MV-4-11 (cell line): ENCODE measurements around the gene ESAM.
A peak's percentile ranks its signal among the peaks of the same experiment; 100 is the strongest.

Experiments
- DNase-seq: peaks from one replicate; lab custom pipeline; 2025; lab: John Stamatoyannopoulos, UW

The ESAM gene

DNA sequence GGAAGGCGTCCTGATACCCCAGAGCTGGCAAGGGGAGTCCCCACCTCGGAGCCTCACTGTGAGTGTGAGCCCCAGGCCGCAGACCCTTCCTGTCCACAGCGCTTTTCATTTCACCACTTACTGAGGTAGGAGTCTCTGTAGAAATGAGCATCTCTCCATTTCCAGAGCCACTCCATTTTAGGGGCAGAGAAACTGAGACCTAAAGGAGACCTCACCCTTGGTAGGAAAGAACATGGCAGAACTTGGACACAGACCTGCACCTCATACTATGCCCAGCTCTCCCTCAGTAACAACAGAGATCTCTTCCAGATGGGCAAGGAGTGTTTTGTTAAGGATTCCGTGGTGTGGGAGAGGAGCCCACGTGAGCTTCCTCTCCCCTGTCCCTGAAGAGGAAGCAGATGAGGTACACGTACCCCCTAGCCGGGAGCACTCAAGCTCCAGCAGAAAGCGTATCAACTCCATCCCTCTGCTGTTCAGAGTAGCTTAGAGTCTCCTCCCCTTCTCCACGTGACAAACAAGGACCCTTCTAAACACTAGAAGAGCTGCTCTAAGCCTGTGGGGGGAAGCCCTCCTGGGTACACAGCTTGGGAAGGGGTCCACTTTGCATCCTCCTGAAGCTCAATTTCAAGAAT, 9.5 kb downstream of the ESAM start:
- DNase-seq = peak; percentile 7

DNA sequence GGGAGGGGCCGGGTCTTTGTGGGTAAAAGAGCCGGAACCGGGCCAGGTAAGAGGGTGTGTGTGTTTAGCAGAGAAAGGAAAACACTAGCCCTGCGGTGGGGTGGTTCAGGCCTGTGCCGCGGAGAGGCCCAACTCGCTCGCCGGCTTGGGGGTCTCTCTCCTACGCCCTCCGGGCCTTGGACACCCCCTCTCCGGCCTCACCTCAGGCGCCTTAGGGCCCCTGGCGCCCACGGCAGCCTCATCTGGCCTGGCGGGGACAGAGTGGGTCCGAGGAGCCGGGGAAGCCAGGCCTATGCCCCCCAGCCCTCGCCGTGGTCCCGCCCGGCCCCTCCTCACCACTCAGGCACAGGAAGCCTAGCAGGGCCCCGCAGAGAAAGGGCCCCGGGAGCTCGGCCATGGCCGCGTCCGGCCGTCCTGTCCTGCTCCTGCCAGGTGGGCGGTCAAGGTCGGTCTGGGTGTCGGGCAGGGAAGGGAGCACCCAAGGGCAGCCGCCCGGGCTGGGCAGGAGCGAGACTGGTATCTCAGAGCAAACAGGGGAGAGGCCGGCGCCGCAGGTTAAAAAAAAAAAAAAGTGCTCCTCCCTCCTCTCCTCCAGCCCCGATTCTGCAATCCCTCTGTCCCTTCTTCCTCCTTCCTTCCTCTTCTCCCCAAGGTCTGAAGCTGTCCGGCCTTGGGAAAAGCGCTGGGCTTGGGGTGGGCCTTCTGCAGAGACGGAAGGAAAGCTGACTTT, 10.2 kb downstream of the ESAM start, which contains the start of gene VSIG2:
Gene VSIG2, minus strand, starts transcription at position 515 of the 730 bp plus-strand sequence. Its CDS starts 118 bp downstream, at position 397.
- no peak for DNase-seq

DNA sequence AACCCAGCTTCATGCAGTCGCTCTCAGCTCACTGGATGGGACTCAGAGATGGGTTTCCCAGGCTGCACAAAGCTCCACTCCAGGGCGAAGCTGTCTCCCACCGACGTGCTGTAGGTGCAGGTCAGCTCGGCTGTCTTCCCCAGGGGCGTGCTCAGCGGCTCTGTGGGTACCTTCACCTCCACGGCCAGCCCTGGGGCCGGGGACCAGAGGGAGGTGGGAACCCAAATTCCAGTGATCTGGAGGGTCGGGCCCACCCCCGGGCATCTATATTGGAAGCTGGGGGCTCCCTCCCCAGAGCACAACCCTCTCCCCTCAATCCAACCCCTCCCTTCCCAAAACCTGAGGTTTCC, 10.7 kb downstream of the ESAM start:
- no peak for DNase-seq

DNA sequence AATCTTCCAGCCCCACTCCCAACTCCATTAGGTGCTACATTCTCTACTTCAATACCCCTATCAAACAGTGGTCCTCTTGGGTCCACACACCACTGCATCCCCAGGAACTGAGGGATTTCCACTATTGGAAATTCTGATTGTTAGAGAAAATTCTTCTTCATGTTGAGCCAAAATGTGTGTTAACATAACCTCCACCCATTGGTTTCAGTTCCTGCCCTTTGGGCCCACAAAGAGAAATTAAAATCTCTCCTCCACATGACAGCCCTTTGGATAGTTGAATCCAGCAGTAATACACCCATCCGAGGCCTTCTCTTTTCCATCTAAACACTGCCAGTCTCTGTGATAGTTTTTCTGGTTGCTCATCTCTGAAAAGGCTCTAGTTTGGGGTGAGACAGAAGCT, 12.2 kb downstream of the ESAM start:
- peak; percentile 54 for DNase-seq

DNA sequence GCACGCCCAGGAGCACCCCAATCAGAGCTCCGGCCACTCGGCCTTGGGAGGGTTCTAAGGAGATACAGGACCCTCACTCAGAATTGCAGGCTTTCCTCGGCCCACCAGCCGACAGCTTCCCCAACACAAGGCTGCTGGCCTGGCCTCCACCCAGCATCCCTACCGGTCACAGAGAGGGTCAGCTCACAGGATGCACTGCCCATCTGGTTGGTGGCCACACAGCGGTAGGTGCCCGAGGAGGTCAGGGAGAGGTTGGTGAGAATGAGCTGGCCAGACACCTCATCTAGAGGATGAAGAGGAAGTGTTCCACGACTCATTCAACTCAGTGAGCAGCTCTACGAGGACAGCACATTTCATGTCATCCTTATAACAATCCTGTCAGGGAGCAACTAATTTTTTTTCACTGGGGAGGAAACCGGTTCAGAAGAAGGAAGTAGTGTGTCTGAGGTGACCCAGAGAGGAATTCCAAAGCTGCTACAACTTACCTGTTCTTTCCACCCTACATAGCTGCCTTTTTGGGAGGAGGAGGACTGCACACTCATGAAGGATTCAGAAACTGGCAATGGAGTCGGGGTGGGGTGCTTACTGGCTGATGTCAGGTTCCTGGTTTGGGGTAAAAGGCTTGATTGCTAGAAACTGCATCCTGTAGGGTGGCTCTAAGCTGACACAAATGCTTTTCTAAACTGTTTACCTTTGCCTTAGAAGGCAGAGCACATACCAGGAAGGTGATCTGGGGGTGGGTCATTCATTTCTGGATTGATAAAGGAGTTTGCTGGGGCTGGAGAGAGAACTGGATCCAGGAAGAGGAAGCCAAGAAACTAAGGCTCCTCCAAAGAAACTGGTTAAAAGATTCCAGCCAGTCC, 13.4 kb downstream of the ESAM start:
- peak; percentile 52 for DNase-seq

DNA sequence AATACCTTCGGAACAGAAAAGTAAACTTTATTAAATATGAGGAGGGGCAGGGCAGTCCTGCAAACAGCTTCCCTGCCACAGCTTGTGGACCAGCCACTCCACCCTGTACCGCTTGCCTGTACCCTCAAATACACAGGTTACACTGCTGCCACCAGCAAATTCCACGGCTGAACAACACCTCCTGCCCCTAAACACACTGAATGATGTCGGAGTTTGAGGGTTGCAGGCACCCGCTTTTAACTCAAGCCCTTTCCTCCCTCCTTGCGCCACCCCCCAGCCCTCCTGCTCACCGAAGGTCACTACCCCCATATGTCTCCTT, 14.0 kb downstream of the ESAM start:
- no peak for DNase-seq

DNA sequence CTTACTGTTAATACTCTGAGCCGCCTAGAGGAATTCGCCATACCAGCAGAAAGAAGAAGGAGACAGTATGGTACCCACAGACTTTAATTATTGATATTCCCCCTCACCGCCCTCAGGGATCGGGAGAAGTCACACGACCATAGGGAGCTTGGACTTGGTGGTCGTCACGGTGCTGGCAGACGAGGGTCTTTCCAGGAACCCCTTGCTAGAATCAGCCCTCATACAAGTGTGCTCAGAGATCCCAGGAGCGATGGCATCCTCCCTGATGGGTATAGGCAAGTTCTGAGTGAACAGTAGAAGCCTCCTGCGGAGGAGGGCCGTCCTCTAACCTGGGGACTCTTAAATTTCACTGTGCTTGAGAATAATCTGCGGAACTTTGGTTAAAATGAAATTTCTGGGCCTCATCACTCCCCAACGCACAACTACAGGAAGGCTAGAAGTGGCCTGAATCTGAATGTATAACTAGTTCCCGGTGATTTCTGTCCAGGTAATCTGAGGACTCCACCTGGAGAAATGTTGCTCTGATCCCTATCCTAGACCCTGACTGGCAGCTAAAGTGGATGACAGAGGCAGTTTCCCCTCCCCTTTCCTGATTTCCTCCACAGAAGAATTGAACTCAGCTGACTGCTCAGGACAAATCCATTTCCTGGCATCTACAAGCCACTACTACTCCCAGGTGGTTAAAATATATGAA, 14.5 kb downstream of the ESAM start:
- no peak for DNase-seq

DNA sequence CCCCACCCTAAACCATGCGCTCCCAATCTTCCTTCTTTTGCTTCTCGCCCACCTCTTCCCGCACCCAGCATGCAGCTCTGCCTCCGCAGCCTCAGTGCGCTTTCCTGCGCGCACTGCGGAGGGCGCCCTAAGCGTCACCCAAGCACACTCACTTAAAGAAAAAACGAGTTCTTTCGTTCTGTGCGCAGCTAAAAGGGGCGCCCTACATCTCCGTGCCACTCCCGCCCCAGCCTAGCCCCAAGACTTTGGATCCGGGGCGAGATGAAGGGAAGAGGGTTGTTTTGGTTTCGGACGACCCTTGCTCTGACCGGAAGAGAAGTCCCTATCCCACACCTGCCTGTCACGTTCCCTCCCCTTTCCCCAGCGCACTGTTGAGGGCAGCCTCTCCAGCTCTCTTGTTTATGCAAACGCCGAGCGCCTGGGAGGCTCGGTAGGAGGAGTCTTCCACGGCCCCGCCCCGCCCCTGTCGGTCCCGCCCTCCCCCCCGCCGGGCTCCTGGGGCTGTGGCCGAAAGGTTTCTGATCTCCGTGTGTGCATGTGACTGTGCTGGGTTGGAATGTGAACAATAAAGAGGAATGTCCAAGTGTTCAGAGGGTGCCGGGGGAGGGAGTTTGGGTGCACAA, 15.4 kb downstream of the ESAM start:
- peak; percentile 5 for DNase-seq

DNA sequence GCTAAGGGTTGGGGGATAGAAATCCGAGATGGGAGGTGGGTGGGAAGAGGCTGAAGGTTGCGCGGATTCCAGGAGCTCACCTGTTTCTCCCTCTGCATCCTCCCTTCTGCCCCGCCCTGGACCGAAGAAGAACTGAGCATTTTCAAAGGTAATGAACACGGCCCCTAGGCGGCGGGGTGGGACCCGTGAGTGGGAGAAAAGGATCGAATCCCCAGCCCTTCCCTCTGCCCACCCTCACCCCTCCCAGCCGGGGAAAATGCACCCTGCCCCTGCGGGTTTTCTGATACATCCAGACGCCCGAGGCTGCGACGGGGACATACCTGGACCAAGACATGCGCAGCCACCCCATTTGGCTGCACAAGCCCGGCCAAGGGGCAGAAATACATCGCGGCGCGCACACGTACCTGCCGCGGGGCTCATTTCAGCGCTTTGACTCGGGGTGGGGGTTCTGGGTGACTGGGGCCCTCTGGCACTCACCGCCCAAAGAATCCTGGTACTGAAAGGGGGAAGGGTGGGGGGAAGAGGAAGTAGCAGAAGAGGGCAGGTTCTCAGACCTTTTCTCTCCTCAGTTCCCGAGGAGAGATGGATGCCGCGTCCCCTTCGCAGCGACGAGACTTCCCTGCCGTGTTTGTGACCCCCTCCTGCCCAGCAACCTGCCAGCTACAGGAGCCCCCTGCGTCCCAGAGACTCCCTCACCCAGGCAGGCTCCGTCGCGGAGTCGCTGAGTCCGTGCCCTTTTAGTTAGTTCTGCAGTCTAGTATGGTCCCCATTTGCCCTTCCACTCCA, 16.1 kb downstream of the ESAM start:
- no peak for DNase-seq

DNA sequence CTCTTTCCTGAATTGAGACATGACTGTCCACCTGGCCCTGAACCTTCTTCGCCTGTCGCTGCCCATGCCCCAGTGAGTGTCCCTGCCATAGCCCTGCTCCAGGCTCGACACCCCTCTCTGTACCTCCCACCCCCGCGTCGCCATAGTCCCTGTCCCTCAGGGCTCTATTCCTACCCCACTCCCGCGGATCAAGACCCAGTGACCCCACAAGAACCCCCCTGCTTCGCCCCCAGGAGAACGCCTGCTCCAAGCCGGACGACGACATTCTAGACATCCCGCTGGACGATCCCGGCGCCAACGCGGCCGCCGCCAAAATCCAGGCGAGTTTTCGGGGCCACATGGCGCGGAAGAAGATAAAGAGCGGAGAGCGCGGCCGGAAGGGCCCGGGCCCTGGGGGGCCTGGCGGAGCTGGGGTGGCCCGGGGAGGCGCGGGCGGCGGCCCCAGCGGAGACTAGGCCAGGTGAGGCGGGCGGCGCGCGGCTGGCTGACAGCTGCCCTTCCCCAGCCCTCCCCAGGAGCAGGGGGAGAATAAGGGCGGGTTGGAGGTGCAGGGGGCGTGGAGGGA, 16.7 kb downstream of the ESAM start:
- DNase-seq = no peak

DNA sequence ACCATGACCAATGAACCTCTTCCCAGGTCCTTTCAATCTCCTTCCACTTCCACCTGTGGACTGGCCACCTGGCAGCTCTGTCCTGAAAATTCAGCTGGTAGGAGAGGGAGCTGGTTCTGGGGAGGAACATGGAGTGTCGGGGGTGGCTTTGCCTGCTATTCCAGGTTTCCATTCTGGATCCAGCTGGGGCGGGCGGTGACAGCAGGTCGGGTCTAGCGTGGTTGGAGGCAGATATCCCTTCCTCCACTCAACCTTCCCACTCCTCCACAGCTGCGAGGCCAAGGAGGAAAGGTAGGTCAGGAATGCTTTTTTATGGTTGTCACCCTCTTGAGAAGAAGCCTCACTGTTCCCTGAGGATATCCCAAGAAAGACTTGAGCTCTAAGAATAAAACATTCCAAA, 19.0 kb downstream of the ESAM start:
- no peak for DNase-seq

DNA sequence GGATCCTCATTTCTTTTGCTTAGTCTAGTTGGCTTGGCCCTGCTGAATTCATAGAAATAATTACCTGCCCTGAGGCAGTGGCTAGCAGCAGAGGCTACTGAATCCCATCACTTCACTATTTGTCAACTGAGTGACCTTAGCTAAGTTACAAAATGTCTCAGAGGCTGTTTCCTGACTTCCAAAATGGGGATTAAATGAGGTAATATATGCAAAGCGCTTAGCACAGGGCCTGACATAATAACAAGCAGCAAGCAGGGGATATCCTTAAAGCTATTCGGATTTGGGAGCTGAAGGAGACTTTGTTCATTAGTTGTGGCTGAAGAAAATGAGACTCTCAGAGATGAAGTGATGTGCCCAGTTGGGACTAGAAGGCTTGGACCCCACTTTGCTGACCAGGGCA, 19.5 kb downstream of the ESAM start:
- no peak for DNase-seq

DNA sequence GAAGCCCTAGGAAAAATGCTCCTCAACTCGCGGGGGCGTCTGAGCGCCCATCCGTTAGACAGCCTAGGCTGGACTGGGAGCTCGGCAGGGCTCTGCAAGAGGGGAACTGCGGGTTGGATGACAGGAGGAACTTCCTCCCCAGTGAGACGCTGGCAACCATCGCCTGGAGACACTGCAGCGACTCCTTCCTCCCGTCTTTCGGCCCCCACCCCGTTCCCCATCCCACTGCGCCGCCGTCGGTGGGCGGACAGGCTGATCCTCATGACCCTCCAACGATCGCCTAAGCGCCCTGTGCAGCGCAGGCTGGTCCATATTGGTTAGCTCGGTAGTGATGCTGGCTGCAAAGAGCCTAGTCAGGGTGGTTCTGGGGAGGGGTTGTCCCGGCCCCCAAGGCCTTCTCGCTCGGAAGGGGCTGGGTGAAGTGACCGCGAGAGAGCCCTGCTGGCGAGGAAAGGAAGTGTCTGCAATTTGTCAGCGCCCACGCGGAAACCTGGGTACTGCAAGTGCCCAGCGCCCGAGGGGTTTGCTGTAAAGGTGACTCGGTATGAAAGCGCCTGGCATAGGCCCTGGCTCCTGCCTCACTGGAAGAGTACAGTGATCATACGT, 21.7 kb downstream of the ESAM start:
- DNase-seq = peak; percentile 68

DNA sequence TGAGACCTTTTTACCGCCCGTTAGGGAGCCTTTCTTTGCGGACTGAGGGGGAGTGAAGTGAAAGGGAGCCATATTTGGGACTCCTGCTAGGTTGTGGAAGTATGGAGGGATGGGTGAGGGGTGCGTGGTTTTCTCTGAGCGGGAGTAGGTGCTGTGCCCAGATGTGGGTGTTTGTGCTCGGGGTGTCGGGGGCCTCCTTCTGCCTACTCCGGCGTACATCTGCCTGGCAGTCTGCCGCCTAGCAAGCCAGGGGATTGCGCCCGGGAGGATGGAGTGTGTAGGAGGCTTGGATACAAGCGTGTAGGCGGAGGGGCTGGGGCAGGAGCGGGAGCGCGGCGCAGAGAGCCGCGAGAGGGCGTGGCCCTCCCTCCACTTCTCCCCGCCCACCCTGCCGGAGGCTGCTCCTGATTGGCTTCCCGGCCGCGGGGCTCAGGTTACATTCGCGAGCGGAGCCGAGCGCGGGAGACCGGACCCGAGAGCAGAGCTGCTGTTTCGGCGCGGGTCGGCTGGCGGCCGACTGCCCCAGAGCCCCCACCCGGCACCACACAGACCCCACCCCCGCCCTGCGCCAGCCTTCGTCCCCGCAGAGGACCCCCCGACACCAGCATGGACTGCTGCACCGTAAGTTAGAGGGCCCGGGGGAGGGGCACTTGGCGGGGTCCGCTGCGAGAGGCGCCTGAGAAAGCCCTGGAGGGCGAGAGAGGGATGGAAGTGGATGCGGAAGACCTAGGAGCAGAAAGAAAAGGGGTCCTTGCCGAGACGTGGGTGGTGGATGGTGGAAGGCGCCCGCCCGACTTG, 22.4 kb downstream of the ESAM start, which contains the start of gene NRGN:
Gene NRGN, plus strand, starts transcription at position 464 of the 798 bp plus-strand sequence. Its CDS starts 143 bp downstream, at position 607.
- peak; percentile 86 for DNase-seq

DNA sequence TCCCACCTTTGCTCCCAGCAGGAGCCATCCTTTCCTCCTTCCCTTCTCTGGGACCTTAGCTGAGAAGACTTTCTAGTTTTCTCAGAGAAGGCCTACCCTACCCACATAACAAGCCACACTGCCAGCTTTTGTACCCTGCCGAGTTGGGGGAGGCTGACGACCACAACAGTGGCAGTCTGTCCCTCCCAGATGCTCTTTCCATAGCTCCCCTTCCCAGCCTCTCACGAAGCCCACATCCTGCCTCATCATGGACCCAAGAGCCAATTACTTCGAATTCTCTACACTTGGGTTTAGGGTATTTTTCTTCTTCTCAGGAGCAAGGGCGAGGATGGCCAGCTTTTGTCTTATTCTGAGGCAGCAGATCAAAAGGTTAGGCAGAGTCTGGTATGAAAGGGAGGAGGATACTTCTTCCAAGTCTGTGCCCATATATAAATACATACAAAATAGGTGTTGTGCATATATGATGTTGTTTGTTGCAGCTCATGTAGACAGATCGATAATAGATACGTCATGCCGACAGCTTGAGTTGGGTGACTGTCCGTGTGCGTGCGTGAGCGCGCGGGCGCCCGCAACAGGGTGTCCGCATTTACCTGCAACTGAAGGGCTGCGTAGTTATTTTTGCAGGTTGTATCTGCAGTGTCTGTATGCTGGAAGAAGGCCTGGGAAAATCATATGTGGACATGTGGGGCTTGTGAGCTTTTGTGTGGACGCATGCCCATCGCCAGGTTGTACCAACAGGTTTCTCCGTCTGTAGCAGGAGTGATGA, 23.2 kb downstream of the ESAM start:
- DNase-seq = no peak

DNA sequence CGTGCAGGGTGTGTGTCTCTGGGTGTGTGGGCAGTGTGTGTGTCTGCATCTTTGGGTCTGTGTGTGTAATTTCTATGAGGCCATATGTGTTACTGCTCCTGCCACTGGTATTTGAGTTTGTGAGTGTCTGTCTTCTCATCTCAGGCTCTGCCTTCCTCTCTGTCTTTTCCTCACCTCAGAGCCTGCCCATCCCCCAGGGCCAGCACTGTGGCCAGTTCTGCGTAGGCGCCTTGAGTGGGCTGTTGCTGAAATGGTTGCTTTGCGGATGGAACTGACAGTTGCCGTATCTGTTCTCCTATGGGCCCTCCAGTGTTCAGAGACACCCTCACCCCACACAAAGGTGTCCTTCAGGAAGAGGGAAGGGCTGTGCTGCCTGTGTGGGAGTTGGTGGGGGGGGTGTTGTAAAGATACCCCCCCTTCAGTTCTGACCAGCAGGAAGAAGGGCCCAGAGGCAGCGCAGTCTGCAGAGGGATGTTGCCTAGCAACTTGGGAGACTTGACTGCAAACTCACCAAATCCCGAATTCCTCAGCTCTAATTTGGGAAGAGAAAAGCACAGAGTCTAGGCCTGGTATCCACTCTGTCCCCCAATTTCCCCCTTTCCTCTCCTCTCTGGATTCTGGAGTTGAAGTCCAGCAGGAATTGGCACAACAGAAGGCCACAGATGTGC, 24.3 kb downstream of the ESAM start:
- DNase-seq = peak; percentile 5

DNA sequence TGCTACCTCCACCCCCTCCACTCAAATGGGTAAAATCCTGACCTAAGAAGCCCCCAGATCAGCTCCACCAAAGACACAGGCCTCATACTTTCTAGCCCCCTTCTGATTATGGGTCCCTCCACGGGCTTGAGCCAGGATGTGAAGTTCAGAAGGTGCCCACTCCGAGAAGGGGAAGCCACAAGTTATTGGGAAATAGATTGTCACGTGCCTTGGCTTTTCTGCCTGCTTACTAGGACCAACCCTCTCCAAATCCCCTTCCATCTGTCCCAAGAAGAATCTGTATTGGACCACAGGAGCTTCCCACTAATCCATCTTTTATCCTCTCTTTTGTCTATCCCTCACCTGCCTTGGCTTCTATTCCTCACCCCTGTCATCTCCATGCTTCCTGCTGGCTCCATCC, 25.4 kb downstream of the ESAM start:
- DNase-seq = peak; percentile 80

DNA sequence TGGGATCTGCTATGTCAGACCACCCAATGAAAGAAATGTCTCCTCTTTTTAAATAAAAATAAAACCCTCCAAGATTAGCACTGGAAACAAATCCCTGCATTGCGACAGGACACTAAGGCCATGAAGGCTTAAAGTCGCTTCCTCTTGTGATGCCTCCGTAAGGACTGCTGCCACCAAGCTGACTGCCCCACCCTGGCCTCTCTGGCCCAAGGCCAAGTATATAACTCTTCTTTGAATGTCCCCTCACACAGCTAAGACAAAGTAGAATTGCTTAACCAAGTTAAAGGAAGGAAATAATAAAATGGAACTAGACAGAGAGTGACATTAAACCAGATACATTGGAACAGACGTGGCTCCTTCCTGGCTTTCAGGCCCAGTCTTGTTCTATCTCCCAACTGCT, 29.9 kb downstream of the ESAM start:
- DNase-seq = peak; percentile 97
